NCI-H146 (cell line): ENCODE measurements around the gene PRR27.
"Not testable (repeated sequence)": the region's sequence is repeated elsewhere in the genome, so short reads cannot be mapped to it uniquely, and the experiment has no call there.

Source experiments
- DNase-seq: peaks from one replicate; lab custom pipeline; 2025; lab: John Stamatoyannopoulos, UW

The PRR27 gene

DNA sequence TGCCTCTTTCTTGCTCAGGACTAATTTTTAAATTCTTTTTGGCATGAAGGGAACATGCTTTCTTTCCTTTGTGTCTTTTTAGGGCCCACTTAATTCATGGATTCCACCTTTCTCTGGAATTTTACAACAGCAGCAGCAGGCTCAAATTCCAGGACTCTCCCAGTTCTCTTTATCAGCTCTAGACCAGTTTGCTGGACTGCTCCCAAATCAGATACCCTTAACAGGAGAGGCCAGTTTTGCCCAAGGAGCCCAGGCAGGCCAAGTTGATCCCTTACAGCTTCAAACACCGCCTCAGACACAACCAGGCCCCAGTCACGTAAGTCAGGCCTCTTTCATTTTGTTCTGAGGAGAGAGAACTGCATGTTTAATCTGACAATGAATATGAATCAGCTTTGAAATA is 43.8 kb downstream of the PRR27 start:
- no peak for DNase-seq

DNA sequence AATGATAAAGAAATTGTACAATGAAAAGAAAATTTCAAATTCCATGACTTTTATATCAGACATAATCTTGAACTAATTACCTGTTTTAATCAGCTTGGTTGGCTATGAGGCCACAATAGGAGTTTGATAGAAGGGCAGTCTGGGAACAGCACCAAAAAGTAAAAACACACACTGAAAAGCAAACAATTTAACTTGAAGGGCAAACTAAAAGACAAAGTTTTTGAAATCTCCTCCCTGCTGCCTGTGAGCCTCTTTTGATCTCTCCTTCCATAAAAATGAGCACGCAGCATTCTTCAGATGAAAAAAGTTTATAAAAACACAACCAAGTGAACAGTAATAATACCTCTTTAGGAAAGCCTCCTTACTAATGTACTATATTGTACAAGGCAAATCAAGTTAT is 49.6 kb downstream of the PRR27 start:
- DNase-seq: no peak

DNA sequence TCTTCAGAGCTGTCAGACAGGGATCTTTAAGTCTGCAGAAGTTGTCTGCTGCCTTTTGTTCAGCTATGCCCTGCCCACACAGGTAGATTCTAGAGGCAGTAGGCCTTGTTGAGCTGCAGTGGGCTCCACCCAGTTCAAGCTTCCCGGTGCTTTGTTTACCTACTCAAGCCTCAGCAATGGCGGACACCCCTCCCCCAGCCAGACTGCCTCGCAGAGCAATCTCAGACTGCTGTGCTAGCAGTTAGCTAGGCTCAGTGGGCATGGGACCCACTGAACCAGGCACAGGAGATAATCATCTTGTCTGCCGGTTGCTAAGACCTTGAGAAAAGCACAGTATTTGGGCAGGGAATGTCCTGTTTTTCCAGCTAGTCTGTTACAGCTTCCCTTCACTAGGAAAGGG is 58.7 kb downstream of the PRR27 start:
- DNase-seq: not testable (repeated sequence)
